CD4-positive, CD25-positive, alpha-beta regulatory T cell (primary cell): ENCODE results near the gene CREB3L4. TPM values are rescaled to one million over a fixed set of nuclear protein-coding genes. Genes with fewer than 3 reads are reported as not detected.

Experiments used
- ATAC-seq, 2 donors: fragments of 150-1000 bp; cut with Tn5 transposase; one replicate each; pipeline ENCODE4 v1.10.0; 2021; ENCODE audit warnings: low read depth in 2 of 2, moderate number of reproducible peaks in 2 of 2, moderate library complexity in 1 of 2
- DNase-seq, 3 donors: peaks; one replicate each; pipeline versions ENCODE4 v3.0.0 to v3.0.0-alpha.2; 2012 to 2022; ENCODE audit warnings: mixed read lengths in 1 of 3
- H3K27ac ChIP-seq: one replicate; pipeline ENCODE4 v1.7.0; 2013; ENCODE audit warnings: mild to moderate bottlenecking, low read length; ENCODE audit not compliant: insufficient read depth, poor library complexity, severe bottlenecking
- H3K27me3 ChIP-seq: one replicate; pipeline ENCODE4 v1.7.0; 2013; ENCODE audit warnings: low read length; ENCODE audit not compliant: control insufficient read depth, insufficient read depth
- H3K36me3 ChIP-seq: one replicate; pipeline ENCODE4 v1.7.0; 2013; ENCODE audit warnings: mild to moderate bottlenecking, low read length, moderate library complexity; ENCODE audit not compliant: control insufficient read depth, insufficient read depth
- H3K4me1 ChIP-seq: 2 replicates; pipeline ENCODE4 v1.7.0; 2013; ENCODE audit warnings: mild to moderate bottlenecking, low read length; ENCODE audit not compliant: insufficient read depth, control insufficient read depth, poor library complexity, severe bottlenecking
- H3K4me3 ChIP-seq: one replicate; pipeline ENCODE4 v1.7.0; 2013; ENCODE audit warnings: low read depth, mild to moderate bottlenecking, low read length, moderate library complexity
- H3K9me3 ChIP-seq, 2 experiments: 1 replicate in 1 of 2; 2 replicates in 1 of 2; pipeline ENCODE4 v1.7.0; 2013; ENCODE audit warnings: low read length in 2 of 2, mild to moderate bottlenecking in 1 of 2, moderate library complexity in 1 of 2; ENCODE audit not compliant: control insufficient read depth in 2 of 2
- H3K27ac Mint-ChIP-seq, 3 donors: one replicate each; pipeline ENCODE4 v1.8.0; 2020 to 2022; ENCODE audit warnings: mild to moderate bottlenecking in 3 of 3, mixed read lengths in 3 of 3, moderate library complexity in 2 of 3
- H3K27me3 Mint-ChIP-seq: one replicate; pipeline ENCODE4 v1.8.0; 2022; ENCODE audit warnings: mild to moderate bottlenecking, mixed read lengths
- H3K36me3 Mint-ChIP-seq: one replicate; pipeline ENCODE4 v1.8.0; 2020; ENCODE audit warnings: mixed read lengths
- H3K4me1 Mint-ChIP-seq, 4 donors: one replicate each; pipeline ENCODE4 v1.8.0; 2020 to 2022; ENCODE audit warnings: mixed read lengths in 4 of 4, mild to moderate bottlenecking in 1 of 4
- H3K4me3 Mint-ChIP-seq, 4 donors: one replicate each; pipeline ENCODE4 v1.8.0; 2020 to 2022; ENCODE audit warnings: mild to moderate bottlenecking in 4 of 4, mixed read lengths in 4 of 4, moderate library complexity in 3 of 4
- H3K9me3 Mint-ChIP-seq, 7 donors: one replicate each; pipeline ENCODE4 v1.8.0; 2020 to 2022; ENCODE audit warnings: mixed read lengths in 7 of 7, mild to moderate bottlenecking in 3 of 7, moderate library complexity in 2 of 7
- polyA plus RNA-seq, 4 donors: library from polyadenylated mRNA; unstranded; fragments of 300-500 nt; fragmentation: Illumina TruSeq; gene quantifications; one replicate each; pipeline ENCODE4 v1.2.3, GENCODE V29; 2021
- total RNA-seq: library from RNA; stranded (reverse); gene quantifications from one replicate; pipeline ENCODE4 v1.2.3, GENCODE V29; 2022

The CREB3L4 gene, protein sequence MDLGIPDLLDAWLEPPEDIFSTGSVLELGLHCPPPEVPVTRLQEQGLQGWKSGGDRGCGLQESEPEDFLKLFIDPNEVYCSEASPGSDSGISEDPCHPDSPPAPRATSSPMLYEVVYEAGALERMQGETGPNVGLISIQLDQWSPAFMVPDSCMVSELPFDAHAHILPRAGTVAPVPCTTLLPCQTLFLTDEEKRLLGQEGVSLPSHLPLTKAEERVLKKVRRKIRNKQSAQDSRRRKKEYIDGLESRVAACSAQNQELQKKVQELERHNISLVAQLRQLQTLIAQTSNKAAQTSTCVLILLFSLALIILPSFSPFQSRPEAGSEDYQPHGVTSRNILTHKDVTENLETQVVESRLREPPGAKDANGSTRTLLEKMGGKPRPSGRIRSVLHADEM
- total RNA-seq (2.5 TPM), polyA plus RNA-seq (1 to 10 TPM in 3 of 4 donors, under 1 TPM in 1; 0.90 to 5.4 (median 3.3) TPM)

DNA sequence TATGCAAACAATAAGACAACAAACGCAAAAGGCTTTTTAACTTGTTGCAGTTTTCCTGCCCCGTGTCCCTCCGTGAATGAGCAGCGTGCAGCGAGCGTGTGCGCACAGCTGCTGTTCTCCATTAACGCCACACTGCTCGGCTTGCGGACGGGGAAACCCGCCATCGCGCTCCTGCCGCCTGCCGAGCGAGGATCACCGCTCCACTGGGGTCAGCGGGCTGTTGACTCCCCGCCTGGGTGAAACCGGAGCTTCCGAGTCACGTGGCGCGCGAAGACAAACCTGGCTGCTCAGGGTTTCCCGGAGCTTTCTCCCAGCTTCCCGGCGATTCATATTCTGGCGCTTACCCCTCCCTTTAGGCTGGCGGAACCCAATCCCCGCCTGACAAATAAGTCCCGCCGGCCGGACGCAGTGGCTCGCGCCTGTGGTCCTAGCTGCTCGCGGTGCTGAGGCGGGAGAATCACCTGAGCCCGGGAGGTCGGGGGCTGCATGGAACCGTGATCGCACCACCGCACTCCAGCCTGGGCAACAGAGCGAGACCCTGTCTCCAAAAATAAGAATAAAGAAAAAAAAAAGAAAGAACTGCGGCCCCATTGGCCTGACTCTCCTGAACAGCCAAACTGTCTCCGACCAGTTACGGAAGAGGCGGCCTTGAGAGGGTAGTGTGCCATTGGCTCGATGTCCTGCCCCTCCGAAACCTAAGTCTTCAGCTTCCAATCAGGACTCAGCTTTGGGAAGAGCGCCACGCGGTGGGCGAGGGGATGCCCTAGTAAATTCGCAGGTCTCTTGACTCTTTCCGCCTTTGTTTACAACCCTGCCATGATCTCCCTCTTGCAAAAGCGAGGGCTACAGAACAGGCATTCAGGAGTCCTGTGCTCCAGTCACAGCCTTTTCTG is at the start of gene CREB3L4:
CREB3L4 (plus strand) TSS at position 796 of the 893 bp plus-strand sequence. CDS start 624 bp downstream, outside the sequence.
- H3K27me3 Mint-ChIP-seq: no peaks in the 10 kb centered on the region
- Histone ChIP-seq H3K4me1 (peaks cover 47% of the 10 kb centered on the region), H3K4me3 (peak within 1 kb of the TSS; percentile 96), H3K9me3 (no peaks in the 10 kb centered on the region), H3K27ac (peak within 1 kb of the TSS; percentile 89), H3K36me3 (no peaks in the 10 kb centered on the region), H3K27me3 (no peaks in the 10 kb centered on the region)
- peaks cover 0 to 1% (median 0%) of the 10 kb centered on the region in 7 donors for H3K9me3 Mint-ChIP-seq
- peak within 1 kb of the TSS; percentile 90 to 96 (median 94) for H3K4me3 Mint-ChIP-seq
- H3K4me1 Mint-ChIP-seq: peaks cover 19 to 59% (median 37%) of the 10 kb centered on the region in 4 donors
- H3K36me3 Mint-ChIP-seq: peaks cover under 1% of the 10 kb centered on the region
- DNase-seq (peak; percentile 77 to 97 (median 86)), ATAC-seq (peak; percentile 88 to 89)
- peak within 1 kb of the TSS; percentile 96 to 99 (median 97) for H3K27ac Mint-ChIP-seq

DNA sequence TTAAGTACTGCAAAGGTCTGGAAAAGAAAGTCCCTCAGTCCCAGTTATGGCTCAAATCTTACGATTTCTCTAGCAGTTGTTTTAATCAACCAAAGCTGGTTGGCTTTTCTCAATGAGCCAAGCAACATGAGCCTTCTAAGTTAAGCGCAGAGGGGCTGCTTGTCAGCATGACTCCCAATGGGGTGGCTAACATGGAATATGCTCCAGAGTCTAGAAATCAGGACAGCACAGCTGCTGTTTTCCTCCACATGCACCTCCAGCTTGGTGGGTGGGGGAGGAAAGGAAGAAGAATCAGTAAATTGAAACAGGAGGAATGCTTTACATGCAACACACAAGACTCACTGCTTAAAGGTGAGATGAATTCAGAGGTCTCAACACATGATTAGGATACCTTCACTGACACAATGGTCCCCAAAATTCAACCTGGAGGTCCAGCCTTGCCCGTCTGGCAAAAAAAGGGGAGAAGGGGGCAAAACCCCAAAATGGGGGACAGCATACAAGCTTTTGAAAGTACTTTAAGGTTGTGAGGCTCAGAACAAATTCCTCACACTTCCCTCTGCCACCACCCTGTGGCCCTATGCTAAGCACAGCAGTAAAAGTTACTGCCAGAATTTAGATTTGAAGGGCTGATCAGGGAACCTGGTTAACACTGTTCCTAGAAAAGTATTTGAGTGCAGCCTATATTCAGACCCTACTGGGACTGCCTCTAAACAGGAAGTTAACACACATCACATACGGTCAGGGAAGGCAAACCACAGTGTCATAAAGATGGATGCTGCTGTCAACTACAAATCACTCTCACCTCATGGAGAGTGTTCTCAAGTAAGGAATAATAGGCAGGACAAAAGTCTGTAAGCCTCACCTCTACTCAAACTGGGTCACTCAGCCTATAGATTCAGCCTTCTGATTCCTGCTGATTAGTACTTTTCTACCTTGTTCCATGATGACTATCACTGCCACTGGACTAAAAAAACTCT is 47.5 kb upstream of the CREB3L4 start:
- Histone ChIP-seq H3K27me3 (no peaks in the 10 kb centered on the region), H3K9me3 (no peaks in the 10 kb centered on the region), H3K4me3 (peak overlapping the region; percentile 90), H3K4me1 (peaks cover 39% of the 10 kb centered on the region), H3K27ac (peak overlapping the region; percentile 41), H3K36me3 (peaks cover 11% of the 10 kb centered on the region)
- no peaks in the 10 kb centered on the region for H3K36me3 Mint-ChIP-seq
- ATAC-seq (no peak), DNase-seq (peak in 2 of 3 donors; percentile 16 to 57)
- H3K27ac Mint-ChIP-seq: peak overlapping the region; percentile 34 to 94 (median 87)
- H3K27me3 Mint-ChIP-seq: peaks cover 6% of the 10 kb centered on the region
- peaks cover 32 to 66% (median 46%) of the 10 kb centered on the region in 4 donors for H3K4me1 Mint-ChIP-seq
- H3K4me3 Mint-ChIP-seq: peak overlapping the region; percentile 91 to 96 (median 93)
- H3K9me3 Mint-ChIP-seq: peaks cover 0 to 1% (median 0%) of the 10 kb centered on the region in 7 donors

DNA sequence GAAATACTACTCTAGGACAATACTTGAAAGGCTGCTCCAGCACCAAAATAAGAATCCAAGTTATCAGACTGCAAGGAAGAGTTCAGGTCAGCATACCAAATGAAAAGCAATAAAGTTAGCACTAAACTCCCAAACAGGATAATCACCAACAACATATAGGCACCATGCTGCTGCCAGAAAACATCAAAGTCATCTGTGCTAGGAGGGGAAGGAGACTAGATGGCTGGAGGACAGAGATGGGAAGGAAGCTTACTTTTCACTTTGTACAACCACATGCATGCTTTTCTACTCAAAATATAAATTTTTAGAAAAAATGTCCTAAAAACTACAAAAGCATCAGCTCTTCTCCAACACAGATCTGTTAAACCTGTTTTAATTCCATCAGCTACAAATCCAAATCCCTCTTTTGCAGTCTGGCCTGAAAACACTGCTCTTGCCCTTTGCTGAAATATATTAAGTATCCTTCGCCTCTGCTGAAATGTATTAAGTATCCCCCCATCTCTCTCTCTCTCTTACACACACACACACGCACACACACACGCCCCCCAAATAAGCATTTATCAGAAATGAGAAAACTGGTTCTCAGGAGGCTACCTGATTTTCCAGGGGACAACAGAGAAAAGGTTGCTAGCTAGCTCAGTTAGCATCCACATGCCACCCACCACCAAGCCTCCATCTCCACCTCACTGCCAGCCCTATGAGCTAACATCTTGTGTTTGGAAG is 46.5 kb upstream of the CREB3L4 start:
- H3K27me3 Mint-ChIP-seq: peaks cover 6% of the 10 kb centered on the region
- H3K9me3 ChIP-seq: no peaks in the 10 kb centered on the region
- peaks cover 34 to 60% (median 43%) of the 10 kb centered on the region in 4 donors for H3K4me1 Mint-ChIP-seq

DNA sequence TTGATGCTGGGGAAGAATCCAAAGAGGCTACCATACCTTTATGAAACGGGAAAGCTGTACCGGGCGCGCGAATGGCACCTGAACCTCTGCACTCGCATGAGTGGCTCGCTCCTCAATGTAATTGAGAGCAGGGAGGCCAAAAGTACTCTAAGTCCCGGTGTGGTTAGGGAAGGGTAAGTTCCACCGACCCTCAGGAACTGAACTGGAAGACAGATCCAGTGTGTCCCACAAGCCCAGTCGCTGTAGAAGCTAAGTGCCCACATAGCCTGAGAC is 46.0 kb upstream of the CREB3L4 start:
- no peaks in the 10 kb centered on the region for H3K9me3 ChIP-seq
- Mint-ChIP-seq H3K4me3 (peak overlapping the region; percentile 91 to 96 (median 93)), H3K27me3 (peaks cover 6% of the 10 kb centered on the region), H3K4me1 (peaks cover 31 to 58% (median 42%) of the 10 kb centered on the region in 4 donors), H3K36me3 (no peaks in the 10 kb centered on the region), H3K27ac (peak overlapping the region; percentile 90 to 99 (median 96)), H3K9me3 (peaks cover 0 to 1% (median 0%) of the 10 kb centered on the region in 7 donors)
- peaks cover 6% of the 10 kb centered on the region for H3K36me3 ChIP-seq
- peak in 1 of 3 donors; percentile 13 for DNase-seq
- peak overlapping the region; percentile 74 for H3K27ac ChIP-seq
- peak overlapping the region; percentile 90 for H3K4me3 ChIP-seq
- no peaks in the 10 kb centered on the region for H3K27me3 ChIP-seq
- peaks cover 39% of the 10 kb centered on the region for H3K4me1 ChIP-seq
- no peak for ATAC-seq

More for the DNA sequence above, 46.5 kb upstream of the CREB3L4 start:
- Histone ChIP-seq H3K27ac (peak overlapping the region; percentile 74), H3K36me3 (peaks cover 7% of the 10 kb centered on the region), H3K4me1 (peaks cover 39% of the 10 kb centered on the region), H3K4me3 (peak overlapping the region; percentile 90), H3K27me3 (no peaks in the 10 kb centered on the region)
- DNase-seq: no peak
- Mint-ChIP-seq H3K4me3 (peak overlapping the region; percentile 91 to 96 (median 93)), H3K36me3 (no peaks in the 10 kb centered on the region), H3K27ac (peak overlapping the region; percentile 90 to 99 (median 96)), H3K9me3 (peaks cover 0 to 1% (median 0%) of the 10 kb centered on the region in 7 donors)
- no peak for ATAC-seq

DNA sequence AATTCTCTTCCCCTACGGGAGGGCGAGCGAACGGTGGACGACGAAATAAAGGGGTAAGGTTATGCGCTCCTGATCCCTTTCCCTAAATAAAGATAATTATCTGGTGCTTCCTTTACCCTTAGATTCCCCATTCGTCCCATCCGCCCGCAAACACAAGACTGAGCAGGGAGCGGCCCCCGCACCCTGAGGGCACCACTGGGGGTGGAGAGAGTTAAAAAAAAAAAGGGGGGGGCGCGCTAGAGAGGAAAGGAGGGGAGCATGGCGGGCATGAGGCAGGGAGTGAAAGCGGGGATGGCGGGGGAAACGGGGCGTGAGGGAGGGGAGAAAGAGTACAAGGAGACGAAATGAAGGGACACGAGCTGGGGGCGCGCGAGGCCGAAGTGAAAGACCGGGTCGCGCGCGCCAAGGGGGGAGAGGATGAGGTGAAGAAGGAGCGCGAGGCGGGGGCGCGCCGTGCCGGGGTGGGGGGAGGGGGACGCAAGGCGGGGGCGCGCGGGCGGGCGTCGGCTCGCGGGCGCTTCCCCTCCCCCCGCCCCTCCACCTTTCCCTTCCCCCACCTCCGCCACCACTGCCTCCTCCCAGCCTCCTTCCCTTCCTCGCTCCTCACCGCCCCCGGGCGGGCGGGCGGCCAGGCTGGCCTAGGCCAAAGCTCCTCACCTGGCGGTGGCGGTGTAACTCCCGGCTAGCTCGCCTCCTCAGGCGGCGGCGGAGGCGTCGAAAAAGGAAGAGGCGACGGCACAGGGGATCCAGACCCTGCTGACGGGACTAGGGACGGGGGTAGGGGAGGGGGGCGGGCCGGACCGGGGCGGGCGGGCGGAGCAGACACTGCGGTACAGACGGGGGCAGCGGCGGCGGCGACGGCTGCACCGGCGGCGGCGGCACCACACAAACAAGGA is 45.4 kb upstream of the CREB3L4 start:
- H3K9me3 ChIP-seq: no peaks in the 10 kb centered on the region
- H3K4me1 ChIP-seq: peaks cover 39% of the 10 kb centered on the region
- peaks cover 6% of the 10 kb centered on the region for H3K36me3 ChIP-seq
- no peaks in the 10 kb centered on the region for H3K27me3 ChIP-seq
- DNase-seq: peak in 2 of 3 donors; percentile 41 to 77
- peak overlapping the region; percentile 74 for H3K27ac ChIP-seq
- peaks cover 31 to 55% (median 42%) of the 10 kb centered on the region in 4 donors for H3K4me1 Mint-ChIP-seq
- ATAC-seq: peak; percentile 12
- H3K27me3 Mint-ChIP-seq: peaks cover 6% of the 10 kb centered on the region
- peak overlapping the region; percentile 93 to 97 (median 96) for H3K4me3 Mint-ChIP-seq
- no peaks in the 10 kb centered on the region for H3K36me3 Mint-ChIP-seq
- peaks cover 0 to 1% (median 0%) of the 10 kb centered on the region in 7 donors for H3K9me3 Mint-ChIP-seq
- H3K4me3 ChIP-seq: peak overlapping the region; percentile 90
- H3K27ac Mint-ChIP-seq: peak overlapping the region; percentile 93 to 99 (median 96)
